ENCODE measurements around the gene ERVFRD-1.

DNA sequence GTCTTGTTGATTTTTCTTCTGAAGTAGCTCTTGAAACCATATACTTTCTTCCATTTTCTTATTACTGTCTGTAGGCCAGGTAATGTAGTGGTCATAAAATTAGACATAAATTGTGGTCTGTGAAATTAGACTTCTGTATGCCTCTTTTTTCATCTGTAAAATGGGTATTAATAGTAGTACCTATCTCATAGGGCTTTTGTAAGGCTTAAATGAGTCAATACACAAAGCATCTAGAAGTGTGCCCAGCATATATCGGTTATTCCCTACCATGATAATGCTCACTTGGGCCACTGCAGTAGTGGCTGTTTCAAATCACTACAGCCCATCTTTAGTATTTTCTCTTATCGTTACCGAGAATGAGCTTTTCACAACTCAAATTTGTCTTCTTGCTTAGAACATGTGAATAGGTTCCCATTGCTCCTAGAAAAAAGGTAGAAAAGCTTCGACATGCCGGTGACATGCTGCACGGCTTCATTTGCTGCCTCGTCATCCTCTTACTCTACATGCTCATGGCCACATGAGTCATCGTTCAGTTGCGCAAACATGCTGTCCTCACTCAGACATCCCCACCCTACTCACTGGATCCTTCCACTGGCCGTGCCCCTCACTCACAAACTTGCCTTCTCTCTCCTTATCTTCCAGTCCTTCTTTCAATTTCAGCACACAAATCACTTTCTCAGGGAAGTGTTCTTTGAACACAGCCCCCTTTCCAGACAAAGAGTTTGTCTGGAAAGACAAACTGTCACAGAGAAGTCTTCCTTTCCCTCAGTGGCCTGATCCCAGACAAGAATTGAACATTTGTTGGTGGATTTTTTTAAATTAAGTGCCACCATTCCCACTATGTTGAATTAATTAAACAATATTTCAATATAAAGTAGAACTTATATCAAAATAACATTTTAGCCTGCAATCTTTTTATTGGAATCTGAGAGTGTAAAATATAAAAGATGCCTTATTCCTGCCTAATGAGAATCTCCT is 32.2 kb upstream of the ERVFRD-1 start:
- TF ChIP-seq, protein P1, sequence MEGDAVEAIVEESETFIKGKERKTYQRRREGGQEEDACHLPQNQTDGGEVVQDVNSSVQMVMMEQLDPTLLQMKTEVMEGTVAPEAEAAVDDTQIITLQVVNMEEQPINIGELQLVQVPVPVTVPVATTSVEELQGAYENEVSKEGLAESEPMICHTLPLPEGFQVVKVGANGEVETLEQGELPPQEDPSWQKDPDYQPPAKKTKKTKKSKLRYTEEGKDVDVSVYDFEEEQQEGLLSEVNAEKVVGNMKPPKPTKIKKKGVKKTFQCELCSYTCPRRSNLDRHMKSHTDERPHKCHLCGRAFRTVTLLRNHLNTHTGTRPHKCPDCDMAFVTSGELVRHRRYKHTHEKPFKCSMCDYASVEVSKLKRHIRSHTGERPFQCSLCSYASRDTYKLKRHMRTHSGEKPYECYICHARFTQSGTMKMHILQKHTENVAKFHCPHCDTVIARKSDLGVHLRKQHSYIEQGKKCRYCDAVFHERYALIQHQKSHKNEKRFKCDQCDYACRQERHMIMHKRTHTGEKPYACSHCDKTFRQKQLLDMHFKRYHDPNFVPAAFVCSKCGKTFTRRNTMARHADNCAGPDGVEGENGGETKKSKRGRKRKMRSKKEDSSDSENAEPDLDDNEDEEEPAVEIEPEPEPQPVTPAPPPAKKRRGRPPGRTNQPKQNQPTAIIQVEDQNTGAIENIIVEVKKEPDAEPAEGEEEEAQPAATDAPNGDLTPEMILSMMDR (IDR thresholded peaks at IDR 0.05; ENCODE audit: insufficient read depth, low read length) = no peak
- TF ChIP-seq POLR2AphosphoS5 (IDR thresholded peaks at IDR 0.05; ENCODE audit: low read depth) = no peak
- no peak for TF ChIP-seq SPI1 (IDR thresholded peaks at IDR 0.05; ENCODE audit: borderline replicate concordance, low read depth)
